Endothelial cell of umbilical vein (primary cell): ENCODE results near the gene ABLIM2. TPM values are rescaled to one million over a fixed set of nuclear protein-coding genes. Genes with fewer than 3 reads are reported as not detected.

Experiments
- BruUV-seq: library from RNA; stranded (reverse); fragments of 400-500 nt; replicated peaks from 2 replicates; lab custom pipeline; 2021; lab: Mats Ljungman, UMichigan
- CTCF ChIA-PET: fragments of 300-600, 350-600 bp; sonication (Branson Sonifier 250); formaldehyde crosslinking; loops from one replicate; lab custom pipeline; 2021; ENCODE audit warnings: antibody characterized with exemption, inconsistent platforms; lab: Charles Lee
- POLR2A ChIA-PET: fragments of 300-600, 350-600 bp; sonication (Branson Sonifier 250); formaldehyde crosslinking; loops from one replicate; lab custom pipeline; 2021; ENCODE audit warnings: antibody characterized with exemption, inconsistent platforms; lab: Charles Lee
- DNase-seq: peaks from one replicate; pipeline ENCODE4 v3.0.0-alpha.2; 2011; ENCODE audit warnings: low read depth, low spot score
- FAIRE-seq: peaks from 2 replicates; lab custom pipeline; 2011; peaks lifted over from hg19 to GRCh38; lab: Jason Lieb, UNC
- H2AFZ ChIP-seq: 2 replicates; pipeline ENCODE4 v1.6.0; 2012; ENCODE audit warnings: low read depth, low read length, control low read depth, inconsistent platforms
- H3K27ac ChIP-seq: 2 replicates; pipeline ENCODE4 v1.5.1; 2011; ENCODE audit warnings: low read depth, mild to moderate bottlenecking, control low read depth, low read length, moderate library complexity; ENCODE audit not compliant: insufficient read depth
- H3K27me3 ChIP-seq, 2 experiments: 2 replicates each; pipeline versions ENCODE4 v1.6.0 to v1.6.1; 2011; ENCODE audit warnings: low read length in 2 of 2, mixed read lengths in 1 of 2; ENCODE audit not compliant: control insufficient read depth in 2 of 2, insufficient read depth in 2 of 2
- H3K36me3 ChIP-seq, 2 experiments: 2 replicates in 1 of 2; 3 replicates in 1 of 2; pipeline ENCODE4 v1.5.1; 2011; ENCODE audit warnings: low read length in 2 of 2, mild to moderate bottlenecking in 1 of 2, moderate library complexity in 1 of 2; ENCODE audit not compliant: control insufficient read depth in 2 of 2, insufficient read depth in 2 of 2; ENCODE audit errors: extremely low read depth in 1 of 2
- H3K4me1 ChIP-seq: 3 replicates; pipeline ENCODE4 v1.5.1; 2011; ENCODE audit warnings: mild to moderate bottlenecking, low read length; ENCODE audit not compliant: control insufficient read depth, insufficient read depth; ENCODE audit errors: extremely low read depth
- H3K4me2 ChIP-seq: 2 replicates; pipeline ENCODE4 v1.6.1; 2011; ENCODE audit warnings: low read length, control low read depth, mixed read lengths; ENCODE audit not compliant: insufficient read depth
- H3K4me3 ChIP-seq, 3 experiments: fragments of 200-600 bp in 1 of 3; sonication (generic), shearing (Covaris generic) in 1 of 3; replicated peaks in 1 of 3; 2 replicates each; pipeline ENCODE4 v1.5.1; 2011 to 2016; ENCODE audit warnings: control low read depth in 3 of 3, low read length in 3 of 3, mild to moderate bottlenecking in 2 of 3, inconsistent platforms in 1 of 3, low read depth in 1 of 3, moderate library complexity in 1 of 3; ENCODE audit not compliant: insufficient read depth in 1 of 3
- H3K79me2 ChIP-seq: 2 replicates; pipeline ENCODE4 v1.6.0; 2012; ENCODE audit warnings: low read length, inconsistent platforms; ENCODE audit not compliant: control insufficient read depth, insufficient read depth
- H3K9ac ChIP-seq: replicated peaks from 2 replicates; pipeline ENCODE3; 2011; ENCODE audit warnings: low read length, control low read depth; ENCODE audit not compliant: insufficient read depth; ENCODE audit errors: extremely low read depth
- H3K9me1 ChIP-seq: replicated peaks from 3 replicates; pipeline ENCODE4 v1.6.0; 2011; ENCODE audit warnings: mild to moderate bottlenecking, low read length; ENCODE audit not compliant: control insufficient read depth, insufficient read depth; ENCODE audit errors: extremely low read depth
- H3K9me3 ChIP-seq: replicated peaks from 2 replicates; pipeline ENCODE4 v1.5.1; 2012; ENCODE audit warnings: low read length, inconsistent platforms; ENCODE audit not compliant: control insufficient read depth, insufficient read depth
- H4K20me1 ChIP-seq: replicated peaks from 2 replicates; pipeline ENCODE3; 2011; ENCODE audit warnings: mild to moderate bottlenecking, low read length; ENCODE audit not compliant: control insufficient read depth, insufficient read depth; ENCODE audit errors: extremely low read depth
- CTCF ChIP-seq, 2 donors: IDR thresholded peaks; 1 replicate in 1 of 2; 2 replicates in 1 of 2; pipeline ENCODE4 v1.5.1; 2011; ENCODE audit warnings: low read length in 2 of 2, mild to moderate bottlenecking in 2 of 2, moderate library complexity in 2 of 2, control low read depth in 1 of 2, inconsistent platforms in 1 of 2, low read depth in 1 of 2; ENCODE audit not compliant: insufficient read depth in 1 of 2; ENCODE audit errors: extremely low read depth in 1 of 2
- EZH2 ChIP-seq: IDR thresholded peaks from 2 replicates; pipeline ENCODE4 v1.6.1; 2012; ENCODE audit warnings: borderline replicate concordance, low read depth, mild to moderate bottlenecking, moderate library complexity, low read length, inconsistent platforms; ENCODE audit not compliant: severe bottlenecking
- FOS ChIP-seq: IDR thresholded peaks from 2 replicates; pipeline ENCODE4 v1.6.1; 2011; ENCODE audit warnings: mild to moderate bottlenecking, low read length, moderate library complexity, borderline replicate concordance; ENCODE audit not compliant: insufficient read depth
- GATA2 ChIP-seq: IDR thresholded peaks from 2 replicates; pipeline ENCODE4 v1.7.0; 2011; ENCODE audit warnings: low read depth, mild to moderate bottlenecking, moderate library complexity, mixed read lengths, low read length; ENCODE audit not compliant: insufficient read length, insufficient read depth
- JUN ChIP-seq: IDR thresholded peaks from 2 replicates; pipeline ENCODE4 v1.6.1; 2011; ENCODE audit warnings: borderline replicate concordance, low read depth; ENCODE audit not compliant: insufficient read length, insufficient read depth
- MAX ChIP-seq: IDR thresholded peaks from 2 replicates; pipeline ENCODE4 v1.6.1; 2011; ENCODE audit not compliant: insufficient read depth, insufficient read length
- MYC ChIP-seq: IDR thresholded peaks from one replicate; pipeline ENCODE4 v1.6.1; 2011; ENCODE audit warnings: mild to moderate bottlenecking, low read depth, low read length
- POLR2A ChIP-seq: IDR thresholded peaks from 2 replicates; pipeline ENCODE4 v1.6.1; 2012; ENCODE audit warnings: low read depth, mild to moderate bottlenecking, control low read depth, low read length
- POLR2AphosphoS5 ChIP-seq: IDR thresholded peaks from 2 replicates; pipeline ENCODE4 v1.6.1; 2012; ENCODE audit warnings: low read depth, mild to moderate bottlenecking, control low read depth, low read length, moderate library complexity; ENCODE audit not compliant: insufficient read depth
- dilution Hi-C: fragments of 300-500 bp; cut with MboI; formaldehyde crosslinking; loops from one replicate; pipeline ENCODE4 v1.15.0; 2019; ENCODE audit warnings: low sequenced_read_pairs; ENCODE audit not compliant: extremely low pct_ligation_motif_present
- intact Hi-C: fragments of 100-400 bp; cut with micrococcal nuclease; formaldehyde crosslinking; loops from one replicate; pipeline ENCODE4 v1.10.0; 2022
- polyA plus RNA-seq, 4 experiments: library from polyadenylated mRNA; depleted of rRNA in 3 of 4; stranded (reverse) in 3 of 4; unstranded in 1 of 4; fragments of >200 nt; gene quantifications; 2 replicates each; pipeline versions ENCODE4 v1.2.1 to v1.2.3, GENCODE V29; 2011 to 2012; ENCODE audit warnings: missing spikeins in 1 of 4
- total RNA-seq: library from RNA; stranded (reverse); gene quantifications from 2 replicates; pipeline ENCODE4 v1.2.3, GENCODE V29; 2021

ABLIM2 gene
- total and polyA plus RNA-seq, 2 donors (not counting 3 experiments of a cell fraction or from before 2014, with no cell fraction given) = 0.28 to 0.66 TPM

GRCh38 chr4:8067945-8068896 is 90.4 kb downstream of the ABLIM2 start:
- H2AFZ ChIP-seq = no peak overlapping the region
- no peaks in the 10 kb centered on the region for H3K79me2 ChIP-seq
- dilution Hi-C loops = no loop called here
- TF ChIP-seq EZH2 = no peak
- TF ChIP-seq FOS = no peak
- TF ChIP-seq MYC = no peak
- TF ChIP-seq GATA2 = no peak
- no peak for TF ChIP-seq POLR2A
- TF ChIP-seq POLR2AphosphoS5 = no peak
- no peak for TF ChIP-seq MAX
- no peak for TF ChIP-seq JUN
- no peak for TF ChIP-seq CTCF (IDR thresholded peaks at IDR 0.05; ENCODE audit: extremely low read depth in 1 of 2, insufficient read depth in 1 of 2, low read depth in 1 of 2, low read length in 2 of 2)
- no peak overlapping the region for H3K27ac ChIP-seq
- no peaks in the 10 kb centered on the region for H3K9me3 ChIP-seq
- no peaks in the 10 kb centered on the region for H3K36me3 ChIP-seq
- POLR2A ChIA-PET = no interaction called here
- BruUV-seq = no TSS peak
- H3K27me3 ChIP-seq = peaks cover 0 to 8% of the 10 kb centered on the region in 2 experiments
- DNase-seq (no peak), FAIRE-seq (no peak)
- H3K9me1 ChIP-seq = no peaks in the 10 kb centered on the region
- intact Hi-C loops = no loop called here
- H3K9ac ChIP-seq = no peak overlapping the region
- H3K4me1 ChIP-seq = no peaks in the 10 kb centered on the region
- CTCF ChIA-PET = interaction anchor here (1.4 kb wide), 1 partner anchor 10 kb away, joined by 3 read pairs; no protein-coding TSS in a partner anchor
- H3K4me2 ChIP-seq = no peak overlapping the region
- no peak overlapping the region for H3K4me3 ChIP-seq
- no peaks in the 10 kb centered on the region for H4K20me1 ChIP-seq
